IMR-90 (cell line): ENCODE results near the gene TMEM59. TPM values are rescaled to one million over a fixed set of nuclear protein-coding genes. Genes with fewer than 3 reads are reported as not detected.

Experiments used
- ATAC-seq: fragments of 200-7000 bp; cut with Tn5 transposase; 2 replicates; pipeline ENCODE4 v1.9.1; 2020; ENCODE audit warnings: low read depth, mild to moderate bottlenecking, moderate library complexity
- BruUV-seq: library from RNA; stranded (reverse); fragments of 400-500 nt; replicated peaks from 2 replicates; lab custom pipeline; 2021; lab: Mats Ljungman, UMichigan
- CTCF ChIA-PET: fragments of 300-600 bp; formaldehyde crosslinking; extraction: SDS; loops from one replicate; lab custom pipeline; 2021; ENCODE audit warnings: antibody characterized with exemption; lab: Yijun Ruan, JAX
- POLR2A ChIA-PET: fragments of 300-600 bp; sonication (Branson Sonifier 250); formaldehyde crosslinking; loops from one replicate; lab custom pipeline; 2022; ENCODE audit warnings: antibody characterized with exemption; ENCODE audit not compliant: unreplicated experiment; lab: Charles Lee
- DNase-seq: peaks from one replicate; pipeline ENCODE4 v3.0.0; 2013
- H2AFZ ChIP-seq: replicated peaks from 2 replicates; pipeline ENCODE3; 2013; ENCODE audit warnings: low read length, mild to moderate bottlenecking; ENCODE audit not compliant: poor library complexity
- H2AK5ac ChIP-seq: 2 replicates; pipeline ENCODE4 v1.6.1; 2013; ENCODE audit warnings: low read depth, low read length, inconsistent platforms
- H2AK9ac ChIP-seq: replicated peaks from 2 replicates; pipeline ENCODE3; 2013; ENCODE audit warnings: mild to moderate bottlenecking, low read depth, low read length, moderate library complexity; ENCODE audit not compliant: poor library complexity
- H2BK120ac ChIP-seq: 2 replicates; pipeline ENCODE4 v1.6.1; 2013; ENCODE audit warnings: low read depth, low read length, inconsistent platforms
- H2BK15ac ChIP-seq: 3 replicates; pipeline ENCODE4 v1.6.1; 2013; ENCODE audit warnings: low read depth, low read length, inconsistent platforms
- H2BK20ac ChIP-seq: 2 replicates; pipeline ENCODE4 v1.6.1; 2013; ENCODE audit warnings: low read depth, mild to moderate bottlenecking, inconsistent platforms, low read length, moderate library complexity
- H2BK5ac ChIP-seq: 2 replicates; pipeline ENCODE4 v1.6.1; 2013; ENCODE audit warnings: mild to moderate bottlenecking, low read depth, low read length, inconsistent platforms; ENCODE audit not compliant: poor library complexity, severe bottlenecking
- H3K14ac ChIP-seq: replicated peaks from 2 replicates; pipeline ENCODE4 v1.6.1; 2013; ENCODE audit warnings: low read depth, low read length, inconsistent platforms
- H3K18ac ChIP-seq: 2 replicates; pipeline ENCODE4 v1.6.1; 2013; ENCODE audit warnings: low read depth, low read length, control low read depth
- H3K23ac ChIP-seq: 2 replicates; pipeline ENCODE4 v1.6.1; 2013; ENCODE audit warnings: low read depth, low read length, inconsistent platforms
- H3K27ac ChIP-seq: 2 replicates; pipeline ENCODE4 v1.5.1; 2013; ENCODE audit warnings: mild to moderate bottlenecking, control low read depth, low read length; ENCODE audit not compliant: insufficient read depth
- H3K27me3 ChIP-seq: 2 replicates; pipeline ENCODE4 v1.6.1; 2013; ENCODE audit warnings: low read length; ENCODE audit not compliant: control insufficient read depth, insufficient read depth
- H3K36me3 ChIP-seq: 2 replicates; pipeline ENCODE4 v1.6.1; 2013; ENCODE audit warnings: low read length, mixed read lengths; ENCODE audit not compliant: control insufficient read depth, insufficient read depth
- H3K4ac ChIP-seq: 2 replicates; pipeline ENCODE4 v1.6.1; 2013; ENCODE audit warnings: low read depth, low read length, inconsistent platforms
- H3K4me1 ChIP-seq: 2 replicates; pipeline ENCODE4 v1.6.1; 2013; ENCODE audit warnings: low read length, mixed read lengths; ENCODE audit not compliant: control insufficient read depth, insufficient read depth
- H3K4me2 ChIP-seq: 2 replicates; pipeline ENCODE4 v1.6.1; 2013; ENCODE audit warnings: low read depth, mild to moderate bottlenecking, control low read depth, low read length, moderate library complexity
- H3K4me3 ChIP-seq: 2 replicates; pipeline ENCODE4 v1.5.1; 2013; ENCODE audit warnings: low read depth, mild to moderate bottlenecking, control low read depth, low read length, moderate library complexity; ENCODE audit not compliant: insufficient read depth
- H3K56ac ChIP-seq: 2 replicates; pipeline ENCODE4 v1.6.1; 2013; ENCODE audit warnings: low read length, inconsistent platforms; ENCODE audit not compliant: insufficient read depth; ENCODE audit errors: extremely low read depth
- H3K79me1 ChIP-seq, 2 experiments: 2 replicates each; pipeline ENCODE4 v1.6.1; 2013; ENCODE audit warnings: low read length in 2 of 2, inconsistent platforms in 1 of 2, low read depth in 1 of 2
- H3K9ac ChIP-seq: 2 replicates; pipeline ENCODE4 v1.6.1; 2013; ENCODE audit warnings: low read depth, low read length, control low read depth
- H3K9me1 ChIP-seq: 2 replicates; pipeline ENCODE4 v1.6.1; 2013; ENCODE audit warnings: low read length, inconsistent platforms; ENCODE audit not compliant: insufficient read depth
- H3K9me3 ChIP-seq: 2 replicates; pipeline ENCODE4 v1.6.1; 2013; ENCODE audit warnings: low read length; ENCODE audit not compliant: control insufficient read depth, insufficient read depth
- H4K20me1 ChIP-seq: 2 replicates; pipeline ENCODE4 v1.6.1; 2013; ENCODE audit warnings: low read length, inconsistent platforms; ENCODE audit not compliant: insufficient read depth
- H4K5ac ChIP-seq: 2 replicates; pipeline ENCODE4 v1.6.1; 2013; ENCODE audit warnings: mild to moderate bottlenecking, low read depth, low read length, control low read depth
- H4K8ac ChIP-seq, 2 experiments: 2 replicates each; pipeline ENCODE4 v1.6.1; 2013; ENCODE audit warnings: low read depth in 2 of 2, low read length in 2 of 2, control low read depth in 1 of 2, inconsistent platforms in 1 of 2
- H4K91ac ChIP-seq: 2 replicates; pipeline ENCODE4 v1.6.1; 2013; ENCODE audit warnings: low read depth, low read length, inconsistent platforms; ENCODE audit not compliant: insufficient read depth
- BHLHE40 ChIP-seq: fragments of 150-350 bp; IDR thresholded peaks from 2 replicates; pipeline ENCODE4 v1.6.1; 2016; ENCODE audit warnings: mild to moderate bottlenecking, low read depth, low read length
- CEBPB ChIP-seq: IDR thresholded peaks from 2 replicates; pipeline ENCODE4 v1.6.1; 2012; ENCODE audit warnings: low read depth, low read length, improper control_type of control experiment
- CHD1 ChIP-seq: IDR thresholded peaks from 2 replicates; pipeline ENCODE4 v1.6.1; 2012; ENCODE audit warnings: low read depth, low read length, improper control_type of control experiment
- CTCF ChIP-seq: conservative IDR thresholded peaks from 2 replicates; pipeline ENCODE4 v1.5.1; 2012; ENCODE audit warnings: mild to moderate bottlenecking, low read depth, low read length, improper control_type of control experiment
- FOS ChIP-seq: fragments of 150-350 bp; IDR thresholded peaks from 2 replicates; pipeline ENCODE4 v1.6.1; 2016; ENCODE audit warnings: low read depth, low read length
- MAFK ChIP-seq: IDR thresholded peaks from 2 replicates; pipeline ENCODE4 v1.6.1; 2012; ENCODE audit warnings: low read depth, low read length, improper control_type of control experiment
- MAZ ChIP-seq: IDR thresholded peaks from 2 replicates; pipeline ENCODE4 v1.6.1; 2012; ENCODE audit warnings: low read depth, mild to moderate bottlenecking, low read length, improper control_type of control experiment, moderate library complexity, borderline replicate concordance
- NFE2L2 ChIP-seq: fragments of 150-350 bp; IDR thresholded peaks from 2 replicates; pipeline ENCODE4 v1.6.1; 2016; ENCODE audit warnings: low read depth, mild to moderate bottlenecking, low read length
- SMC3 ChIP-seq: fragments of 150-350 bp; IDR thresholded peaks from 2 replicates; pipeline ENCODE4 v1.6.1; 2016; ENCODE audit warnings: low read depth, mild to moderate bottlenecking, antibody characterized with exemption, low read length, moderate library complexity
- WGBS, 2 experiments: methylation state at CpG; one replicate each; pipeline versions ENCODE4 v1.1.5 to v1.1.7; 2013; ENCODE audit warnings: missing lambda C conversion rate in 2 of 2; ENCODE audit not compliant: insufficient read length in 1 of 2; ENCODE audit errors: extremely low coverage in 2 of 2; 5-methylcytosine and 5-hydroxymethylcytosine counted together
- dilution Hi-C: fragments of 300-500 bp; cut with HindIII; formaldehyde crosslinking; loops from one replicate; pipeline ENCODE4 v1.14.3; 2018; ENCODE audit warnings: low sequenced_read_pairs; ENCODE audit not compliant: unreplicated experiment
- in situ Hi-C: fragments of 300-500 bp; cut with MboI; formaldehyde crosslinking; loops from 3 replicates; pipeline ENCODE4 v1.14.3; 2019; ENCODE audit warnings: low sequenced_read_pairs, inconsistent platforms, mixed read lengths
- intact Hi-C: fragments of 100-400 bp; cut with micrococcal nuclease; formaldehyde crosslinking; loops from 2 replicates; pipeline ENCODE4 v1.10.0; 2022
- polyA plus RNA-seq, 3 experiments: library from polyadenylated mRNA; depleted of rRNA; stranded (reverse); fragments of >200 nt; gene quantifications; 2 replicates each; pipeline ENCODE4 v1.2.3, GENCODE V29; 2012; ENCODE audit warnings: low replicate concordance in 1 of 3
- total RNA-seq: library from RNA; depleted of rRNA; stranded (reverse); fragments of >200 nt; gene quantifications from 2 replicates; pipeline ENCODE4 v1.2.3, GENCODE V29; 2012

The TMEM59 gene
- total and polyA plus RNA-seq, 2 of the 4 experiments (the other 2 are of a cell fraction), result 239 to 241 TPM

- Histone ChIP-seq H3K36me3 (no peaks in the 10 kb centered on the region), H2BK5ac (no peak overlapping the region), H3K4ac (peak overlapping the region; percentile 84), H2BK15ac (no peak overlapping the region), H2BK20ac (peak overlapping the region; percentile 64), H3K27ac (peak overlapping the region; percentile 4; the same call in 1 of the 2 replicates), H3K18ac (peak overlapping the region; percentile 78), H3K9me3 (no peaks in the 10 kb centered on the region), H3K9ac (peak overlapping the region; percentile 72), H2AFZ (peak overlapping the region; percentile 93), H3K27me3 (no peaks in the 10 kb centered on the region), H3K23ac (peak overlapping the region; percentile 79), H3K14ac (peak overlapping the region; percentile 92), H3K56ac (peak overlapping the region; percentile 66), H3K4me1 (peaks cover 2% of the 10 kb centered on the region; the same call in 1 of the 2 replicates), H2AK9ac (peak overlapping the region; percentile 71), H4K91ac (peak overlapping the region; percentile 86), H2AK5ac (no peak overlapping the region), H3K79me1 (no peaks in the 10 kb centered on the region), H3K4me2 (peak overlapping the region; percentile 90), H2BK120ac (peak overlapping the region; percentile 89), H4K5ac (peak overlapping the region; percentile 76), H4K8ac (peak overlapping the region; percentile 91 to 97; a peak in 3 of 4 replicates), H3K9me1 (no peaks in the 10 kb centered on the region), H4K20me1 (no peaks in the 10 kb centered on the region), H3K4me3 (peak overlapping the region; percentile 27; the same call in 1 of the 2 replicates)
- in situ Hi-C loops, result no loop called here
- WGBS, 2 experiments, result no CpG with 5 or more reads among the region's 4 CpGs
- ATAC-seq, result no peak
- intact Hi-C loops, result loop anchor here (1.0 kb wide), 1 partner anchor 10 kb away; no protein-coding TSS in a partner anchor
- CTCF ChIA-PET, result no interaction called here
- dilution Hi-C loops, result no loop called here
- POLR2A ChIA-PET, result no interaction called here
- BruUV-seq, result no TSS peak
- no peak for TF ChIP-seq CTCF
- TF ChIP-seq CEBPB, result no peak
- no peak for TF ChIP-seq CHD1
- no peak for TF ChIP-seq FOS
- no peak for TF ChIP-seq MAZ
- no peak for TF ChIP-seq NFE2L2
- TF ChIP-seq SMC3, result no peak
- TF ChIP-seq MAFK, result no peak
- no peak for TF ChIP-seq BHLHE40
- no peak for DNase-seq
Measured at GRCh38 chr1:53982763-53983104, 70.3 kb downstream of the TMEM59 start.
